Activated T-helper 1 cell treated with Interleukin-2 at 50 U/mL for 16 hours (primary cell): Measurements from ENCODE around the gene SCAF4.

Source experiments
- DNase-seq: peaks from one replicate; pipeline ENCODE4 v3.0.0-alpha.2; 2020; ENCODE audit warnings: low read depth

Gene SCAF4

DNA sequence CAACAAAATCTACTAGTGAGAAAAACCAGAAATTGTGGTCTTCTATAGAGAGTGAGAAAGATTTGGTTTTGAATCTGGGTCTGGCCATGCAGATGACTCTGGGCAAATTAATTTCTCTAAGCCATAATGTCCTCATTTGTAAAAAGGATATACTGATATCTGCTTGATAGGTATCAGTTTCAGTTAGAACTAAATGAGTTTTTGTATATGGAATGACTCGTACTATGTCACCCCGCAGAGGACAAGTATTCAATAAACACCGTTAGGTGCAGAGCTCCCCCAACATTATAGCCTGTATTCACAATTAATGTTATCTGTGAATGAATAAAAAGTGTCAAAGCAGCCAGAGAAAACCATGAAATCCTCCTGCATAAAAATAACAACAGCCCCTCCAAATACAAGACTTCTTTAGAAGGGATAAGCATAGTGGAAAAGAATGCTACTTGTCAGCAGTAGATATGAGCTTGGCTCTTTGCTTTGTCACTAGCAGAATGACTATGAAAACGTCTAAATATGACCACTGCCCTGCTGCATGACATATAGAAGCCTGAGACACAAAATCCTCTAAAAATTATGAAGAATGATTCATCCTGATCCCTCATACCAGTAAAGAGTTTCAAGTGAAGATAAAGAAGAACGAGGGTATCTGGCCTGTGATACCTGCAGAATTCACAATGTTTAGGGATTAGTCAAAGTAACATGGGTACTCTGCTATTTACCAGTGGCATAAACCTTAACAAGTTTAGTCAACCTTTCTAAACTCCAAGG, 17.8 kb downstream of the SCAF4 start:
- DNase-seq = no peak

DNA sequence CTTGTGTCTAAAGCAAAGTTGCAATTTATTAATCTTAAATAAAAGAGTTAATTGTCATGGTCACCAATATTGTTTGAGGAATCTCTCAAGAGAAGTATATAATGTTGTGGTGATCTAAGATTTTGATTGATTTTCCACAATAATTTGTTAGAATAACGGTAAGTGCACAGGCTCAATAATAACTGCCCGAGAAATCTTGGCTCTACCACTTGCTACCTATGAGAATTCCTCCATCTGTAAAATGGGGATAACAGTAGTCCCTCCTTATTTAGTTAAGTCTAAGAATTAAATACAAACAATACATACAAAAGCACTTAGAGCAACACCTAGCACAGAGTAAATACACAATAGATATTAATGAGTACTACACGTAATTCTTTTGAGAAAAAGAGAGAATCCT, 18.8 kb downstream of the SCAF4 start:
- no peak for DNase-seq

DNA sequence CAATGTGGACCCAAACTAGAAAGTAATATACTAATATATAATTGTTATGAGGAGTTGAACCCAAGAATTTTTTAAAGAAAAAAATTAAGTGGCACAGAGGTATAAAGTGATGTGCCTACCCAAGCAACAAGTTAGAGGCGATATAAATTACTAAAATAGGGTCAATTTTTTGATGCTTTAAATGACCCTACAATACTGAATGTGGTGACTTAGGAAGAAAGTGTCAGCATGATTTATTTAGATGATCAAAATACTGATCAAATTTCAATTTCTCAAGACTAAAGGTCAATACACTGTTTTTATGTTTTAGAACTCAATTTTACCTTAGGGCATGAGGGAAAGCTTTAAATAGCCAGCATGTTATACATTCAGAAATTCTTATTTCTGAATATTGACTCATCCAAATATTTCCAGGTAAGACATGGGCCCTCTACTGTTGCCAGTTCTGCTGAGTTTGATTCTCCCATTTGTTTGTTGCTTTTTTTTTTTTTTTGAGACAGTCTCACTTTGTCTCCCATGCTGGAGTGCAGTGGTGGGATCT, 20.1 kb downstream of the SCAF4 start:
- DNase-seq = no peak

DNA sequence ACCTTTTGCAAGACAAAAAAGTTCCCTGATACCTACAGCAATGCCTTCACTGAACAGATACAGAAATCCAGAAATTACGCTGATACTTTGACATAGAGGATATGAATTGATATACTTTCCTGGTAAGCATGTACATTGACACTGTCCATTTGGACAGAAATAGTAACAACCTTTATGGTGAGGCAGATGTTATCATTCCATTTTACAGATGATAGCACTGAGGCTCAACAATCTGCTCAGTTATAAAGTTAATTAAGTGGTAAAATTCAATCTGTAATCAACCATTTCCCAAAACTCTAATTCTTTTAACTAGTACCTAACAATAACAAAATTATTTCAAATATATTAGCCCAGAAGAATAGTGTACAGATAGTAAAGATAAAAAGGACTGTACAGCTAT, 20.6 kb downstream of the SCAF4 start:
- DNase-seq = no peak

DNA sequence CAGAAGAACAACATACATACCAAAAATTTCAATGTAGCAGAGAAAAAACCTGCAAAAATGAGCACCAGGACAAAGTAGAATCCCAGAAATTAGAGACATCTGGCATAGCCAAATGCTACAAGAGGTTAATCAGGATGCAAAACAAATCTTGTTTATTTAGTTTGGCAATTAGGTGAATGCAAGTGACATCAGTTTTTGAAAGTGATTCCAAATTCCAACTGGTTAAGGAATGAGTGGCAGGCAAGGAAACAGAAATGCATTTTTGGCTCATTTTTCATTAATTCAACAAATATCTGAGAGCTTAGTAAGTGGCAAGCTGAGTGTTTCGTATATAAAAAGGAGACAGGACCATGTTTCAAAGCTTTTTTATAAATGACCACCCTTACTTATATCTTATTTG, 21.3 kb downstream of the SCAF4 start:
- no peak for DNase-seq

DNA sequence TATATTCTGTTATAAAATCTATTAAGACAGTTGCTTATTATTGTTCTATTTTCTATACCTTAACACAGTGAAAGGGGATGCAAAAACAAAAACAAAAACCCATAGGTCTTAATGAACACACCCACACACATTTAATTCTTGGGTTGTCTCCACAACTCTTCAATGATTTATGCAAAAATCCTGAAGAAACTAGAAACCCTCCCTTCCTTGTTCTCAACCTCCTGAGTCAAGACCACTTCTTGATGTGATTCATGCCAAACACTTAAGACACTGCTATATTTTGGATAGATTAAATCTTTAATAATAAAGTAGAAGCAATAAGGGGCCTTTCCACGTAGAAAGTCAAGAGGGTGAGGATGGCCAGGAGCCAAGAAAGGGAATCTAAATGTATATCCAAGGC, 23.4 kb downstream of the SCAF4 start:
- no peak for DNase-seq

DNA sequence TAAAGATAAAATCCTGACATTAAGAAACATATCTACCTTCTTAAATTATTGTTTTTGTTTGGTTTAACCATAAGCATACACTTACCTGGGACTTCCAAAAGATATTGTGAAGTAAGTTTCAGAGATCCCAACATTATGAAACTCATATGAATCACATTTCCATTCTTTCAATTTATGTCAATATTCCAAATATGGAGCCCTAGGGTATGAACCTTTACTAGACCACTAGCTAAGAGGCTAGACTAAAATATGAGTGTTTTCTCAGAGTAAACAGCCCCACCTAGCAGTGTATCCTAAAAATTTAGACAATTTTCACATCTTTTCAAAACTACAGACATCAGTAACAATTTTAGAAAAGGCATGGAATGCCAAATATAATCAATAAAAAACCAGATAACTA, 24.4 kb downstream of the SCAF4 start:
- no peak for DNase-seq

DNA sequence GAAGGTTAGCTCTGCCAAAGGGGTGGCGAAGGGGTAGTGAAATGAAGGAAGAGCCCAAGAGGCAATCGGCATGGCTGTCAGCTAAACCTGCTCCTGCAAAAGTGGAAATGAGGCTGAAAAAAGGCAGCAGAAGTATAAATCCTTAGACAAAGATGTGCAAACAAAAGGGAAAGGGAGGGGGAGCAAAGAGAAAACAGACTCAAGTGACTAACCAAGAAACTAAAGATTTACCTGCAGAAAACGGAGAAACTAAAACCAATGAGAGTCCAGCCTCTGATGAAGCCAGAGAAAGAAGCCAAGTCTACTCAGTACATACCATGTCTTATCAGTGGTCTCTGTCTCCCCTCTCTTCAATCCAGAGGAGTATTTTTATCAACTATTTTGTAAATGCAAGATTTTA, 25.4 kb downstream of the SCAF4 start:
- DNase-seq = no peak

DNA sequence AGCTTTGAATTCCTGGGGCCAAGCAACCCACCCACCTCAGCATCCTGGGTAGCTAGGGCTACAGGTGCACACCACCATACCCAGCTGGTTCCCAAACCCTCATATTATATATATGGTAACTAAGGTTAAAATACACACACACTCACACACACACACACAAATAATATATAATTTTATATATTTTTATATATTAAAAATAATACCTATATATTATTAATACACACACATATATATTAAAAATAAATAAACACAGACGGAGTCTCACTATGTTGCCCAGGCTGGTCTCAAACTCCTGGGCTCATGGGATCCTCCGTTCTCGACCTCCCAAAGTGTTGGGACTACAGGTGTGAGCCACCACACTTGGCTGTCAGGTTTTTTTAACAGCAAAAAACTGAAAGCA, 31.9 kb downstream of the SCAF4 start:
- no peak for DNase-seq

DNA sequence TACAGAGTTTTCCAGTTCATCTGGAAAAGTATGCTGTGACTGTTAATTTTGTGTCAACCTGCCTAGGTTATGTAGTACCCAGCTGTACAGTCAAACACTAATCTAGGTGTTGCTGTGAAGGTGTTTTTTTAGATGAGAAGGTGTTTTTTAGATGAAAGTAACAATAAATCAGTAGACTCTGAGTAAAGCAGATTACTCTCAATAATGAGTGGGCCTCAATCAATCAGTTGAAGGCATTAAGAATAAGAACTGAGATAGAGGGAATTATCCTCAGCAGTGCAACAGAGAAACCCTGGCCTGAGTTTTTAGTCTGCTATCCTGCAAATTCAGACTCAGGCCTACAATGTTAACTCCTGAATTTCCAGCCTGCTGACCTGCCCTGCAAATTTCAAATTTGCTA, 33.5 kb downstream of the SCAF4 start:
- DNase-seq = no peak

DNA sequence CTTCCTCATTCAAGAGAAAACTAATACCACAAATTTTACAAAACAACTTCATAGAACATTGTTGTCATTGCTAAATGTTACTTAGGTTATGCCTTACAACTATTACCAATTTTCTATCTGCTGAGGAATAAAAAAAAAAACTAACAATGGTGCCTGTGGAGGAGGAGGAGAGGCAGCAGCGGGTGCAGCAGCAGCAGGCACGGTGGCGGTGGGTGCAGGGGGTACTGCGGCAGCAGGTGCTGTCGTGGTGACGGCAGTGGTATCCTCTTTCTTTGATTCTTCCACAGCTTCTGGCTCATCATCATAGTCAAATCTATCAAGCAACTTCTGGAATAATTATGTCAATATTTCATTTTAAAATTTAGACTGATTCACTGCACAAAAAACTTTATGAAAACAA, 35.5 kb downstream of the SCAF4 start:
- DNase-seq = no peak

DNA sequence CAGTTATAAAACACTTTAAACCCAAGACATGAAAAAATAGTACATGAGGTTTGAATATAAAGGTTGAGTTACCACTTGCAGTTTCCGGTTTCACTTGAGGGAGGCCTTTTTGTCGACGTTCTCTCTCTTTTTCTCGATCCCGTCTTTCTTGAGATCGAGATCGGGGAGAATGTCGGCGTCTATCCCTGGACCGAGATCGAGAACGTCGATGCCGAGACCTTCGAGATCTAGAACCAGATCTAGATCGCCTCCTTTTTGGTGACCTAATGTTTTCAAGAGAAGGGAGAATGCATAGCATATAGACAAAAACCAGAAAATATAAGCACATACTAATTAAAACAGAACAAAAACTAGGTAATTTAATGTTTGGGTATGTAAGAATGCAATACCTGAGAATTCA, 38.7 kb downstream of the SCAF4 start:
- no peak for DNase-seq

DNA sequence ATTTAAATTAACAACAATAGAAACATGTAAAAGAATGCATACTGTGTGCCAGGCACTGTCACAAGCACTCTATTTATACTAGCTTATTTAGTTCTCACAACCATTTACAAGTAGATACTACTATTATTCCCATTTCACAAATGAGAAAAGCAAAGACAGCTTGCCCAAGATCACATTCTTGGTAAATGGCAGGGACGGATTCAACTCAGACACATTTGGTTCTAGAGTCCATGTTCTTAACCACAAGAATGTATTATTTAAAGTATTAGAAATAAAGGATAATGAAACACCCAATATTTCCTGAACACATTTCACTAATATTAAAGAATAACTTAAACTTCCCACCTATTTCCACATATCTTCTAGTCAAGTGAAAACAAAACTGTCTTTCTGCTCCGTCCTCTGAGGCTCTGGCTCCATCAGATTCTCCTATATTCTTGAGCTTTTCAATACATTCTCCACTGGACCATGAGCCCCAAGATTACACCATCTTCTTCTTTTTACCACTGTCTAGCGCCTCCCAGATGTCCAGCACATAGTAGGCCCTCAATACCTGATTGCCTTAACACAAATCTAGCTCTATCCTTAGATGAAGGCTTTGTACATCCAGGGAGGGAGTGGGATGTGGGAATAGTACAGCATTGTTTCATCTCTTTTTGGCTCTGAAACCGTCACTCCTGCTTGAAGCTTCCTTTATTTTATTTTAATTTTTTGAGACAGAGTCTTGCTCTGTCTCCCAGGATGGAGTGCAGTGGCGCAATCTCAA, 43.1 kb downstream of the SCAF4 start:
- no peak for DNase-seq

DNA sequence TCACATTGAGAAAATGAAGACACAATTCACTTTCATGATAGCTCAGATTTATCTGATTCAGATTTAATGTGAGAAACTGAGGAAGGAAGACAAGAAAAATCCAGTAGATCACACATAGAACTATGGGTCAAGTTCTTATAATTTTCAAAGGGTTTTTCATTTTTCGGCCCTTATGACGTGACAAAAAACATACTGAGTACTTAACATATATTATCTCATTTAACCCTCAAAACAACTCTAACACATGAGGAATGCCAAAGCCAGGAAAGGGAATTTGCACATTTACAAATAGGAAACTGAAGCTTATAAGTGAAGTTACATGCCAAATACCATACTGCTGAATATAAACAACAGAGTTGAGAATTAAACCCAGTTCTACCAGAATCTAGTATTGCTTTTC, 44.8 kb downstream of the SCAF4 start:
- no peak for DNase-seq

DNA sequence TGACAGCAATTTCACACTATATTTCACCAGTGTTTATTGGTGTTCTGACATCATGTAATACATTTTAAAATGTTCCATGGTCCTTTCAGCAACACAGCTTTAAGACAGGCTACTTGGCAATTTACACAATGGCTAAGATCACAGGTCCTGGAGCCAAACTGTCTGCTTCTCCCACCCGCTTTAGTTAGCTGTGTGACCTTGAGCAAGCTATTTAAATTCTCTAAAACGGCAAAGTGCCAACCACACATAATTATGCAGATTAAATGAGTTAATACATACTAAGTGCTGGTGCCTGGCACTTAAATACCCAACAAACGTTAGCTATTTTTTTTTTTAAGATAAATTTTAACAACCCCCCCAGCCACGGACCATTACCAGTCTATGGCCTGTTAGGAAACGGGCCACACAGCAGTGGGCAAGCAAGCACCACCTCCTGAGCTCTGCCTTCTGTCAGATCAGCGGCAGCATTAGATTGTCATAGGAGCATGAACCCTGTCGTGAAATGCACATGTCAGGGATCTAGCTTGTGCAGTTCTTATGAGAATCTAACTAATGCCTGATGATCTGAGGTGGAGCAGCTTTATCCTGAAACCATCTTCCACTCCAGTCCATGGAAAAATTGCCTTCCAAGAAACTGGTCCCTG, 45.5 kb downstream of the SCAF4 start:
- DNase-seq = no peak

DNA sequence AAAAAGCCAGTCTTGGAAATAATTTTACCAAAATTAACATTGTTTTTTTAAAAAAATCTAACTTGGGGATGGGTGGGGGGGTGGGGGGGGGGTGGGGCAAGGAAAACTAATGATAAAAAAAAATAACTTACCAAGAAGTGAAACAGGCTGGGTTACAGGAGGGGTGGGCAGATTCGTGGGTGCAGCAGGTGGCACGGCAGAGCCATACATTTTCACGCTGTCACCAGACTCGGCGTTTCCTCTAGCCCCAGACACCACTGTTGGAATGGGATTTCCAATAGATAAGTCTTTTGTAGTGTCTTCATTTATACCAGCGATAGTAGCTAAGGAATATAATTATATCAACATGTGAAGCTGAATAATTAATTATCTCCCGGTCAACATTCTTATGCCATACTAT, 47.0 kb downstream of the SCAF4 start:
- no peak for DNase-seq

DNA sequence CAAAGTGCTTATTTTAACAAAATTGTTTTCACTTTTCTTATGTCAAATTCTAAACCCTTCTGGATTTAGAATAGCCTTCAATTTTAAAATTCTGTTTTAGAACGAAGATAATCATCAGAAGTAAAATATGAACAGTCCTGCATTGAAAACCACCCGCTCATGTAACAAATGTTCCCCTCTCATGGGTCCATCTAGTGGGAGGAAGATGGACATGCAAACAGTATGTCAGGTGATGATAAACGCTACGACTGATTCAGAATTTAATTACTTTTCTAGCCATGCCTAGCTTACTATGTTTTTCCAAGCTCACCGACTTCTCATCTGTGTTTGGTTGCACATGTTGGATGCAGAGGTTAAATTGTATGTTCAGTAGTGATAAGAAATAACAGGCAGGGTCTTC, 48.9 kb downstream of the SCAF4 start:
- no peak for DNase-seq

DNA sequence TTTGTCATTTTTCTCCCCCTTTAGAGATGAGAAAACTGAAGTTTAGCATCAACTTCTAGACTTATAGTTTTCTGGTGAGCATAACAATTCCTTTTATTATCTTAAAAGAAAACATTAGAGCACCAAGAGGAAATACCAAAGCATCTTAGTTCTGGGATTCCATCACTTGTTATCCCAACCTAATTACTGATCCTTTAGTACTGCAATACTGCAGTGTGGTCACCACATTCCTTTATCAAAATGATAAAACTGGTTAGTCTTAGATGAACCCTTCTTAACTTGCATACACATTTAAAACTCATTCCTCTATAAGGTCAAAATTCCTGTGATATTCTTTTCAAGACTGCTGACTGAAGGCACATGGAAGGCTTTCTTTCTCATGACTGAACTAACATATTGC, 49.3 kb downstream of the SCAF4 start:
- no peak for DNase-seq

DNA sequence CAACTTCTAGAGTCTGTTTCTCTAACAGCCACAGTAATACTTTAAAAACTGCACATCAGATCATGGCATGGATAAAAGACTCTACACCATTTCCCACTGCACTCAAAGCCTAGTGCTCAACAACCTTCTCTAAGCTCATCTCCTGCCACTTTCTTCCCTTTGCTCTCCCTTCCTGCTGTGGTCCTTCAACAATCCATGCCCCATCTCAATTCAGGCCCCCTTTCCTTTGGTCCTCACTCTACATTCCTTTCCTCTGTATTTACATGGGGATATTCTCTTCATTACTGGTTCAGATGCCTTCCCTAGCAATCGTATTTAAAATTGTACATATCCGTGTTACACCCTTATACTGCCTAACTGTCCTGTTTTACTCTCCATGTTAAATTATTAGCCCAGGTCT, 53.4 kb downstream of the SCAF4 start:
- no peak for DNase-seq

DNA sequence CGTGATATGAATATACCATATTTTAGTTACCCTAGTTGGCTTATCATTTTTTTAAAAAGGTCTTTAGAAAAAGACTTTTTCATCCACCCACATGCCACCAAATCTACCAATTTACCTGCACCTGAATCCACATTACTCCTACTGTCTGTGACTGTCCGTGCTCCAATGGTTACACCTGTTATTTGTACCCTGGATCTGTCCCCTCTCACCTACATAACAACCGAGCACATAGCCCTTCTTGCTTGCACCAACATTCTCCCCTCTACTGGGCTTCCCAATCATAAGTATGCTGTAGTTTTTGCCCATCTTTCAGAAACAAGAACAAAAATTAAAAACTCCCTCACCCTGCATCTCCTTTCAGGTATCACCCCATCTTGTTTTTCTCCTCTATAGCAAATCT, 54.9 kb downstream of the SCAF4 start:
- DNase-seq = no peak

DNA sequence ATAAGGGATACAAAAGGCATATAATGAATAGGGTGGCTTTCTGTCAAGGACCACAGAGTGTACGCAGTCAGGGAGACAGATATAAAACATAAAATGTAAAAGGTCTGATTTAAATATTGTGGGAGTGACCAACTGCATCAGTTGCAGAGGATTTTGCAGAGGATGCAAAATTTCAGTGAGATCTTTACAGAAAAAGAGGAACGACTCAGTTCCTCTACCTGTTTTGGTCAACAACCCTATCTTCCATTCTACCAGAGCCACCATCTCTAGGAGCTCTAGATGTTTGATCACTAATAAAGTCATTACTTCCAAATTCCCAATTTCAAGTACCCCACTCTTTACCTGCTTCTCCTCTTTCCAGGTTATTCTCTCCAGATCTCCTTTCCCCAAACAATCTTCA, 56.0 kb downstream of the SCAF4 start:
- no peak for DNase-seq

DNA sequence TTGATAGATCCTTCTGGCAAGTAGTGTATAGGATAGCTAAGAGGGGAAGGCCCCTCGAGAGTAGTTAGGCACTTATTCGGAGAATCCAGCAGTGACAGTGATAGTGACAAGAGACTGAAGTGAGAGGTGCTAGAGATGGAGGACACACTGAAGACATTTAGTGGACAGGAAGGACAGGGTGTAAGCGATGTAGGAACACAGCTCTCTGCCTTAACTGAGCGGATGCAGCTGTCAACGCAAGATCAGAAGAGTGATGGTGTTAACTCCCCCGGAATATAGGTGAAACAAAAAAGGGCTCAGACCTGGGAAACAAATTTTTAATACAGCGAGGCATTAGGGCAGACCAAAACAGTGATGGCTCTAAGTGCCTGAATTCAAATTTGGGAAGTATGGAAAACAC, 56.6 kb downstream of the SCAF4 start:
- no peak for DNase-seq

DNA sequence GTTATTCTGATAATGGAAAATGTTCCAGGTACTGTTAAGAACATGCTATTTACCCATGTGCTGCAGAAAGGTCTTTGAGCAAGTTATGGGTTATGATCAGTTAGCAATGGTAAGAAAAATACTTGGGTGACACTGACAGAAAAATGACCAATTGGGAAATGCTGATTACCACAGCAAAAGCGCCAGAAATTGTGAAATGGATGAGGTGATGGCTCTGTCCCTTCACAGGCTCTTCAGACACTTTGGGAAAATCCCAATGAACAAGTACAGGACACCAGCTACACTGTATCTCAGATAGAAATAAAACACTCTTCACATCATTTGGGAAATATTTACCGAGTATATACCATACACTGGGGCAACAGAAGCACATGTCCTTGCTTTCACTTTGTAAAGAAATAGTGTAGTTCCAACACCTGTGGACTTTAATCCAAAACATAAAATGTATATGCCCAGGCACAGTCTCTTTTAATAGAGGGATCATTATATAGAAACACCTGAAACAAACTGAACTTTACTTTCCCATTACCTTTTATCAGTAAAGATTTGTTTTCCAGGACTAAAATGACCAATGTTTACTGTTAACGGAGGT, 58.5 kb downstream of the SCAF4 start:
- DNase-seq = no peak
